ENCODE measurements around the gene TAS2R40. TPM values are rescaled to one million over a fixed set of nuclear protein-coding genes. Genes with fewer than 3 reads are reported as not detected.

Gene TAS2R40
- total RNA-seq, 2 experiments from 2014 or later: not detected

DNA sequence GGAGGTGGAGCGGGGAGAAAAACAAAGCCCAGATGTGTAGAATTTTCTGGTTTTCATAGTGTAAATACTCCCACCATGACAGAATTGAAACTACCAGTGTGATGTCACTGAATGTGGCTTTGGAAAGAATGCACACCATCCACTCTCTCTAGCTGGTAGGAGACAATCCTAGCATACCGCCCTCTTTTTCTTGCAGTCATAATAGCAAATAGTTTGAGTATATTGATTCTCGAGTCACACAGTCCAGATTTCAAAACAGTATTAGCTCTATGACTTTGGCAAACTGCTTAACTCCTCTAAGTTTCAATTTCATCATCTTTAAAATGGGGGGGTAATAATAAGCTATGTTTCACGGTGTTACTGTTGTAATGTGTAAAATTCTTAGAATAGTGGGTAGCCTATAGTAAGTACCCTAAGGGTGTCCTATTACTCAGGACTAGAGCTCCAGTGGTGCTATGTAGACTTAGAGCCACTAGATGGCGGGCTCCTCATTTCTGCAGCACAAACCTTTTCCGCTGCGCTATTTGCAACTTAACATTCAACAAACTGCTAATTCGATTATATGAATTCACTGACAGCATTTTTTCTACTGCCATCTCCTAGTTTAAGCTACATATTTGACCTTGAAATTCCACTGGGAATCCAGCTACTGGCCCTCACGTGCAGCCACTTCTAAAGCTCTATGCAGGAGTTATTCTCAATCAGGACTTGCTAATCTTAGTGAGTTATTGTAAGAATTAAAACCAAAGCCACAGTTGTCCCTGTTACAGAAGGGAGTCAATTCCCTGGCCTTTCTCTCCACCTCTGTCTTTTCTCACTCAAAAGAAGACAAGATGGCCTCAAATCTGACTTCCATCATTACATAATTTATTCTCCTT is 18.7 kb downstream of the TAS2R40 start:
- Mint-ChIP-seq H3K4me1 (ENCODE audit: low read depth) (peaks cover 30% of the 10 kb centered on the region), H3K27ac (peak overlapping the region; percentile 73), H3K9me3 (peaks cover 20% of the 10 kb centered on the region), H3K36me3 (peaks cover 9% of the 10 kb centered on the region), H3K27me3 (peaks cover 3% of the 10 kb centered on the region), H3K4me3 (peak overlapping the region; percentile 45)
- peak; percentile 81 for DNase-seq
- intact Hi-C loops (cut with micrococcal nuclease): loop anchor here (1.0 to 10.0 kb wide), 9 partner anchors 49 to 1584 kb away; partner anchors contain the start of gene EPHA1
- CTCF ChIA-PET: interaction anchor here (0.6 to 4.7 kb wide), 61 partner anchors 8 to 658 kb away, joined by 3 to 123 read pairs (median 5); partner anchors contain the start of genes CASP2, EPHA1, EPHB6 and GSTK1
- POLR2A ChIA-PET: interaction anchor here (0.6 to 1.9 kb wide), 11 partner anchors 23 to 433 kb away, joined by 3 to 10 read pairs (median 4); partner anchors contain the start of genes CASP2 and GSTK1

DNA sequence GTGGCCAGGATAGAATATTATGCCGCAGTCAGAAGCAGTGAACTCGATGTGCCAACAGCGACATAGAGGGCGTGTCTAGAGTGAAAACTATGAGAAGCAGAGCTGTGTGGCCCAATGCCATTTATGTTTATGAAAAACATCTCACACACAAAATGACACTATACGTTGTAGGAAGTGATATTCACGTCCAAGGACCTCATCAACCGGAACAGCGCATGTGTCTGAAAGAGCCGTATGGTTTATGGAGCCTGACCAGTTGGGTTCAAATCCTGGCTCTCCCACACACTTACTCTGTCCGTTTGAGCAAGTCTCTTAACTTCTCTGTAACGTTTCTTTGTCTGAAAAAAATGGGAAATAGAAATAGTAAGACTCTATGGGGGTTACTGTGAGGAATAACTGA is 20.5 kb downstream of the TAS2R40 start:
- Mint-ChIP-seq H3K9me3 (peaks cover 4% of the 10 kb centered on the region), H3K4me3 (no peak overlapping the region), H3K36me3 (peaks cover 4% of the 10 kb centered on the region), H3K4me1 (ENCODE audit: low read depth) (peaks cover 48% of the 10 kb centered on the region), H3K27ac (no peak overlapping the region), H3K27me3 (no peaks in the 10 kb centered on the region)
- ChIA-PET CTCF (interaction anchor here (1.1 to 4.6 kb wide), 9 partner anchors 8 to 174 kb away, joined by 3 to 123 read pairs (median 6); partner anchors contain the start of gene CASP2), POLR2A (no interaction called here)
- DNase-seq: no peak
- intact Hi-C loops (cut with micrococcal nuclease): loop anchor here (10.0 kb wide), 2 partner anchors 528 to 1582 kb away; no protein-coding TSS in a partner anchor

DNA sequence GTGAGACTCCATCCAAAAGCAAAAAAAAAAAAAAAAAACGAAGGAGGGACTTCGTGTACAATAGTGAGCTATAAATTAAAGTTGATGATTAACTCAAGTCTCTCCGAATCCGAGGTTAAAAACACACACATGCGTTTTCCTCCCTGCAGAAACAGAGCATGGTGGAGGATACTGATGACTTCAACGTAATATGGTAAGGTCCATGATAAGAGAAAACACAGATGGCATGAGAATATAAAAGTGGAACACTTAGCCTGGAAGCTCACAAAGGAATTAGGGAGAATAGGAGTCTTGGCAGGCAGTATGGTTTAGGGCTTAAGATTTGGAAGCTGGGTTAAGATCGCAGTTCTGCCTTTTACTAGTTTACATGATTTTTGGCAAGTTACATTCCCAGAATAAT is 21.3 kb downstream of the TAS2R40 start:
- POLR2A ChIA-PET: interaction anchor here (1.4 kb wide), 1 partner anchor 45 kb away, joined by 3 read pairs; the partner anchor contains the start of gene CASP2
- peaks cover 2% of the 10 kb centered on the region for H3K9me3 Mint-ChIP-seq
- DNase-seq: no peak
- peaks cover 51% of the 10 kb centered on the region for H3K4me1 Mint-ChIP-seq (ENCODE audit: low read depth)
- CTCF ChIA-PET: interaction anchor here (0.5 to 2.0 kb wide), 11 partner anchors 16 to 173 kb away, joined by 3 to 11 read pairs (median 4); partner anchors contain the start of genes CASP2 and GSTK1
- no peaks in the 10 kb centered on the region for H3K27me3 Mint-ChIP-seq
- no peak overlapping the region for H3K27ac Mint-ChIP-seq
- intact Hi-C loops (cut with micrococcal nuclease): loop anchor here (10.0 kb wide), 2 partner anchors 528 to 1582 kb away; no protein-coding TSS in a partner anchor
- H3K4me3 Mint-ChIP-seq: no peak overlapping the region
- H3K36me3 Mint-ChIP-seq: peaks cover 4% of the 10 kb centered on the region

DNA sequence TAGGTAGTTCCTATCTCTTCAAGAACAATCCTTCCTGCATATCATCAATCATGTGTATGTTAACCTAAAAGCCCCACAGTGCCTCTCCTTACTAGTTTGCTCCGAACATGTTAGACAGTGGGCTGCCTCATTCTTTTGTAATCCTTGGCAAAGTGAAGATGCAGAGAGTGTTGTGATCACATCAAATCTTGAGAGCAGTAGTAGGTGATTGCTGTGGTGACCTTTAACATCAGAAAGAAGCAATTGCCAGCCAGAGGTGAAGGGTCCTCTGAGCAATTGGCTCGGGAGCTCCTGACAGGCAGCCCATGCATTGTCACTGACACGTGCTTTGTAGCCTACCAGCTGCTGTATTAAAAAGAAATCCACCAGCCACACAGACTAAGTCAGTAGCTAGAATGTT is 21.8 kb downstream of the TAS2R40 start:
- H3K9me3 Mint-ChIP-seq: peaks cover 2% of the 10 kb centered on the region
- H3K4me1 Mint-ChIP-seq (ENCODE audit: low read depth): peaks cover 54% of the 10 kb centered on the region
- H3K36me3 Mint-ChIP-seq: peaks cover 4% of the 10 kb centered on the region
- ChIA-PET POLR2A (interaction anchor here (1.4 kb wide), 1 partner anchor 44 kb away, joined by 3 read pairs; the partner anchor contains the start of gene CASP2), CTCF (interaction anchor here (0.5 to 2.0 kb wide), 8 partner anchors 15 to 160 kb away, joined by 3 to 11 read pairs (median 4); partner anchors contain the start of gene GSTK1)
- peak overlapping the region; percentile 57 for H3K27ac Mint-ChIP-seq
- intact Hi-C loops (cut with micrococcal nuclease): loop anchor here (10.0 kb wide), 2 partner anchors 529 to 1581 kb away; no protein-coding TSS in a partner anchor
- no peak overlapping the region for H3K4me3 Mint-ChIP-seq
- DNase-seq: no peak
- no peaks in the 10 kb centered on the region for H3K27me3 Mint-ChIP-seq

DNA sequence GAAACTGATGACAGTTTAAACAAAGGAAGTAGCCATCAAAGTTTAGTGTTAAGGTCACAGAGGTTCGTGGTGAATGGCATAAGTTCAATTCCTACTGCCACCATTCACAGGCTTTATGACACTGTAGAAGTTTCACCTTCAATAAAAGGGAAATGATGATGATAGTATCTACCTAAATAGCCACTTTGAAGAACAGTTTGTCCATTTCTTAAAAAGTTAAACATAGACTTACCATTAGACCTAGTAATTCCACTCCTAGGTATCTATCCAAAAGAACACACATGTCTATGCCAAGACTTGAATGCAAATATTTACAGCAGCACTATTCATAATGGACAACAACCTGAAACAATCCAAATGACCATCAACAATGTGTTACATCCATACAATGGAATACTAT is 22.5 kb downstream of the TAS2R40 start:
- Mint-ChIP-seq H3K36me3 (peaks cover 10% of the 10 kb centered on the region), H3K4me3 (no peak overlapping the region), H3K27me3 (no peaks in the 10 kb centered on the region), H3K27ac (peak overlapping the region; percentile 66), H3K4me1 (ENCODE audit: low read depth) (peaks cover 61% of the 10 kb centered on the region), H3K9me3 (peaks cover 7% of the 10 kb centered on the region)
- ChIA-PET CTCF (interaction anchor here (1.2 to 2.0 kb wide), 8 partner anchors 14 to 65 kb away, joined by 3 to 11 read pairs (median 4); partner anchors contain the start of genes CASP2 and GSTK1), POLR2A (interaction anchor here (1.0 to 1.5 kb wide), 4 partner anchors 44 to 52 kb away, joined by 3 to 4 read pairs (median 3); partner anchors contain the start of gene CASP2)
- no peak for DNase-seq
- intact Hi-C loops (cut with micrococcal nuclease): loop anchor here (10.0 kb wide), 2 partner anchors 530 to 1580 kb away; no protein-coding TSS in a partner anchor

DNA sequence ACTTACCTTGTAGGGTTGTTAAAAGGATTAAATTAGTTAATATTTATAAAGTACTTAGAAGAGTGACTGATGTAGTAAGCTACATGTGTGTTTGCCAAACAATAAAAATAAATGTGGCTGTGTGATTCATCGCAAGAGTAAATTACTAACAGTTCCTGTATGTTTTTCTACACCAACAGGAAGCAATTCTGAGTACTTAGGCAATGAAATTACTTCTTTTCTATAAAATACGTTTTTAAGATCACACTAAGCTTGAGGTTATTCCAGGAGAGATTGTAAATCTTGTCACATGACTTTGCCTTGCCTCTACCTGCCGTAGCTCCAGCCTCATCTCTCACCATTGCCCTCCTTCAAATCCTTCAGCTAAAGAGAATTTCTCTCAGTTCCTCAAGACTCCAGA is 23.3 kb downstream of the TAS2R40 start:
- H3K4me1 Mint-ChIP-seq (ENCODE audit: low read depth): peaks cover 67% of the 10 kb centered on the region
- H3K27ac Mint-ChIP-seq: peak overlapping the region; percentile 82
- peak overlapping the region; percentile 20 for H3K4me3 Mint-ChIP-seq
- ChIA-PET POLR2A (interaction anchor here (1.0 to 1.5 kb wide), 5 partner anchors 18 to 51 kb away, joined by 3 to 5 read pairs (median 4); partner anchors contain the start of genes CASP2 and GSTK1), CTCF (interaction anchor here (0.8 to 1.6 kb wide), 14 partner anchors 10 to 172 kb away, joined by 3 to 9 read pairs (median 3); partner anchors contain the start of genes CASP2 and GSTK1)
- H3K36me3 Mint-ChIP-seq: peaks cover 16% of the 10 kb centered on the region
- intact Hi-C loops (cut with micrococcal nuclease): loop anchor here (1.0 to 10.0 kb wide), 6 partner anchors 18 to 1580 kb away; partner anchors contain the start of gene GSTK1
- no peaks in the 10 kb centered on the region for H3K27me3 Mint-ChIP-seq
- DNase-seq: no peak
- H3K9me3 Mint-ChIP-seq: peaks cover 13% of the 10 kb centered on the region

DNA sequence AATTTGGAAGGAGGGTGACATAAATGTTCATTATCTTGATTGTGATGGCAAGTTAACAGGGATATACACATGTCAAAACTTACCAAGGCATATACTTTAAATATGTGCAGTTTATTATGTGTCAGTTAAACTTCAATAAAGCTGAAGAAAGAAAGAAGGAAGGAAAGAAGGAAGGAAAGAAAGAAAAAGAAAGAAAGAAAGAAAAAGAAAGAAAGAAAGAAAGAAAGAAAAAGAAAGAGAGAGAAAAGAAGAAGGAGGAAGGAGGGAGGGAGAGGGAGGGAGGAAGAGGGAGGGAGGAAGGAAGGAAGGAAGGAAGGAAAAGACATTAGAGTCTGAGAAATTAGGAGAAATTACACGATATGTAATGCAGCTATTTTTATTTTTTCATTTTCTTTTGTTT is 25.5 kb downstream of the TAS2R40 start:
- Mint-ChIP-seq H3K27ac (no peak overlapping the region), H3K36me3 (peaks cover 18% of the 10 kb centered on the region), H3K9me3 (peaks cover 20% of the 10 kb centered on the region), H3K27me3 (no peaks in the 10 kb centered on the region), H3K4me3 (no peak overlapping the region), H3K4me1 (ENCODE audit: low read depth) (peaks cover 79% of the 10 kb centered on the region)
- ChIA-PET CTCF (interaction anchor here (1.6 to 2.1 kb wide), 2 partner anchors 9 to 11 kb away, joined by 8 to 9 read pairs; no protein-coding TSS in a partner anchor), POLR2A (no interaction called here)
- DNase-seq: no peak
- intact Hi-C loops (cut with micrococcal nuclease): loop anchor here (10.0 kb wide), 2 partner anchors 533 to 1577 kb away; no protein-coding TSS in a partner anchor

DNA sequence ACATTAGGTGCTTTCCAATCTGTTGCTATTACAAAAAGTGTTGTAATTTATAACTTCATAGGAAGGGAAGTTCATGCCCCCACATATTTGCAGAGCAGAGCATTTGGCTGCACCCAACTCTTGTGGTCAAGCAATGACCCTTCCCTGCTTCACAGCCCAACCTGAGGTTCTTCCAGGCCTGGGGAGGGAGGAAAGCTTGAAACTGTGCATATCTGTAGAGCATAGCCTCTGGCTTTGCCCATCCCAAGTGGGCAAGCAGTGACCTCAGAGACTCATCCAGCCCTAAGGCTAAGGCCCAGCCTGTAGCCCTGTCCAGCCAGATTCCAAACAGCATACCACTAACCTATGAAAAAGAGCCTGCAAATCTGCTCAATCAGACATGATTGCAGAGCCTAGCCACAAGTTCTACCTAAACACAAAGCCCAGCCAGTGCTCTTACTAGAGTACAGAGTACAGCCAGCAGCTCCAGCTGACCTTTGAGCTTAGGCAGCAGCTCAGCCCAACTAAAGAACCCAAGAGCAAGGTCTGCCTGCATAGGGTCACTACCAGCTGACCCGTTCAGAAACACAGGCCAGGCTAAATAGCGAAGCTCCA is 27.0 kb downstream of the TAS2R40 start:
- no peak overlapping the region for H3K27ac Mint-ChIP-seq
- POLR2A ChIA-PET: interaction anchor here (2.5 kb wide), 1 partner anchor 14 kb away, joined by 10 read pairs; the partner anchor contains the start of gene GSTK1
- H3K4me1 Mint-ChIP-seq (ENCODE audit: low read depth): peaks cover 77% of the 10 kb centered on the region
- H3K27me3 Mint-ChIP-seq: no peaks in the 10 kb centered on the region
- DNase-seq: no peak
- CTCF ChIA-PET: interaction anchor here (1.2 to 3.4 kb wide), 5 partner anchors 7 to 51 kb away, joined by 3 to 24 read pairs (median 8); partner anchors contain the start of gene GSTK1
- H3K4me3 Mint-ChIP-seq: no peak overlapping the region
- intact Hi-C loops (cut with micrococcal nuclease): loop anchor here (10.0 kb wide), 2 partner anchors 534 to 1576 kb away; no protein-coding TSS in a partner anchor
- H3K36me3 Mint-ChIP-seq: peaks cover 28% of the 10 kb centered on the region
- H3K9me3 Mint-ChIP-seq: peaks cover 28% of the 10 kb centered on the region

DNA sequence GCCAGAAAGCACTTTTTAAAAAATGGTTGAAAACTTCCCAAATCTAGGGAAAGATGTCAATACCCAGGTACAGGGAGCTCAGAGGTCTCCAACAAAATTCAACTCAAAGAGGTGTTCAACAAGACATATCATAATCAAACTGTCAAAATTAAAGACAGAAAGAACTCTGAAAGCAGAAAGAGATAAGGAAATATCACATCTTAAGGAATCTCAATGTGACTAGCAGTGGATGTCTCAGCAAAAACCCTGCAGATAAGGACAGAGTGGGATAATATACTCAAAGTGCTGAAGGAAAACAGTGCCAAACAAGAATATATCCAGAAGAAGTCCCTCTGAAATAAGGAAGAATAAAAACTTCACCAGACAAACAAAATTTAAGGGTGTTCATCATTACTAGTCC is 28.4 kb downstream of the TAS2R40 start:
- ChIA-PET CTCF (interaction anchor here (1.1 to 3.4 kb wide), 3 partner anchors 9 to 50 kb away, joined by 3 to 24 read pairs (median 8); no protein-coding TSS in a partner anchor), POLR2A (interaction anchor here (2.5 kb wide), 1 partner anchor 13 kb away, joined by 10 read pairs; the partner anchor contains the start of gene GSTK1)
- no peak overlapping the region for H3K4me3 Mint-ChIP-seq
- H3K9me3 Mint-ChIP-seq: peaks cover 34% of the 10 kb centered on the region
- H3K27ac Mint-ChIP-seq: peak overlapping the region; percentile 79
- peaks cover 76% of the 10 kb centered on the region for H3K4me1 Mint-ChIP-seq (ENCODE audit: low read depth)
- intact Hi-C loops (cut with micrococcal nuclease): no loop called here
- peaks cover 34% of the 10 kb centered on the region for H3K36me3 Mint-ChIP-seq
- no peak for DNase-seq
- H3K27me3 Mint-ChIP-seq: no peaks in the 10 kb centered on the region

DNA sequence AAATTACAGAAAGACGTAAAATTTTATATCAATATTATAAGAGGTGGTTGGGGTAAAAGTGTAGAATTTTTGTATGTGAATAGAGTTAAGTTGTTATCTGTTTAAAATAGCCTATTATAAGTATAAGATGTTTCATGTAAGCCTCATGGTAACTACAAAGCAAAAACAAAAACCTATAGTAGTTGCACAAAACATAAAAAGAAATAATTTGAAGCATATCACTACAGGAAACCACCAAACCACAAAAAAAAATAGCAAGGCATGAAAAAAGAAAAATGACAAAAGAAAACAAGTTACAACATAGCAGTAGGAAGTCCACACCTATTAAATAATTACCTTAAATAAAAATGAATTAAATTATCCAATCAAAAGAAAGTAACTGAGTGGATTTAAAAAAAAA is 29.0 kb downstream of the TAS2R40 start:
- H3K27ac Mint-ChIP-seq: peak overlapping the region; percentile 79
- H3K9me3 Mint-ChIP-seq: peaks cover 33% of the 10 kb centered on the region
- H3K4me3 Mint-ChIP-seq: no peak overlapping the region
- H3K4me1 Mint-ChIP-seq (ENCODE audit: low read depth): peaks cover 76% of the 10 kb centered on the region
- DNase-seq: no peak
- peaks cover 34% of the 10 kb centered on the region for H3K36me3 Mint-ChIP-seq
- no peaks in the 10 kb centered on the region for H3K27me3 Mint-ChIP-seq
- ChIA-PET CTCF (interaction anchor here (1.1 to 3.4 kb wide), 2 partner anchors 10 to 36 kb away, joined by 3 to 24 read pairs; no protein-coding TSS in a partner anchor), POLR2A (interaction anchor here (2.5 kb wide), 1 partner anchor 12 kb away, joined by 10 read pairs; the partner anchor contains the start of gene GSTK1)
- intact Hi-C loops (cut with micrococcal nuclease): no loop called here

DNA sequence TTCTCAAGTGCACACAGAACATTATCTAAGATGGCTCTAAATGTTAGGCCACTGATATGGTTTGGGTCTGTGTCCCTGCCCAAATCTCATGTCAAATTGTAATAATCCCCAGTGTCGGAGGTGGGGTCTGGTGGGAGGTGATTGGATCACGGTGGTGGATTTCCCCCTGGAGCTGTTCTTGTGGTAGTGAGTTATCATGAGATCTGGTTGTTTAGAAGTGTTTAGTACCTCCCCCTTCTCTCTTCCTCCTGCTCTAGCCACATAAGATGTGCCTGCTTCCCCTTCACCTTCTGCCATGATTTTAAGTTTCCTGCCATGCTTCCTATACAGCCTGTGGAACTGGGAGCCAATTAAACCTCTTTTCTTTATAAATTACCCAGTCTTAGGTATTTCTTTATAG is 30.2 kb downstream of the TAS2R40 start:
- peak overlapping the region; percentile 30 for H3K27ac Mint-ChIP-seq
- H3K4me1 Mint-ChIP-seq (ENCODE audit: low read depth): peaks cover 73% of the 10 kb centered on the region
- no peaks in the 10 kb centered on the region for H3K27me3 Mint-ChIP-seq
- H3K9me3 Mint-ChIP-seq: peaks cover 31% of the 10 kb centered on the region
- intact Hi-C loops (cut with micrococcal nuclease): no loop called here
- ChIA-PET CTCF (interaction anchor here (1.3 to 3.4 kb wide), 2 partner anchors 11 to 48 kb away, joined by 5 to 24 read pairs; no protein-coding TSS in a partner anchor), POLR2A (no interaction called here)
- H3K36me3 Mint-ChIP-seq: peaks cover 30% of the 10 kb centered on the region
- peak; percentile 39 for DNase-seq
- no peak overlapping the region for H3K4me3 Mint-ChIP-seq

All from activated CD4-positive, alpha-beta memory T cell treated with anti-CD3 and anti-CD28 coated beads for 36 hours (primary cell).